GM13976 (cell line): ENCODE data around the gene FAM209B.

ENCODE experiments used
- DNase-seq: peaks from one replicate; pipeline ENCODE4 v3.0.0; 2012; ENCODE audit warnings: low spot score
- in situ Hi-C: fragments of 300-500 bp; cut with MboI; formaldehyde crosslinking; loops from one replicate; pipeline ENCODE4 v1.12.0; 2022; ENCODE audit warnings: low sequenced_read_pairs, mixed read lengths, inconsistent platforms; ENCODE audit not compliant: unreplicated experiment
- TF ChIP-seq, protein P1 (sequence below): IDR thresholded peaks from 2 replicates; pipeline ENCODE4 v1.5.1; 2012; ENCODE audit warnings: borderline replicate concordance, mild to moderate bottlenecking; ENCODE audit not compliant: insufficient read depth; ENCODE audit errors: extremely low read depth, missing control alignments, control extremely low read depth

Gene FAM209B

GRCh38 chr20:56582542-56582941 lies 49.5 kb downstream of the FAM209B start:
- in situ Hi-C loops = no loop called here
- no peak for DNase-seq
- TF ChIP-seq, protein P1, sequence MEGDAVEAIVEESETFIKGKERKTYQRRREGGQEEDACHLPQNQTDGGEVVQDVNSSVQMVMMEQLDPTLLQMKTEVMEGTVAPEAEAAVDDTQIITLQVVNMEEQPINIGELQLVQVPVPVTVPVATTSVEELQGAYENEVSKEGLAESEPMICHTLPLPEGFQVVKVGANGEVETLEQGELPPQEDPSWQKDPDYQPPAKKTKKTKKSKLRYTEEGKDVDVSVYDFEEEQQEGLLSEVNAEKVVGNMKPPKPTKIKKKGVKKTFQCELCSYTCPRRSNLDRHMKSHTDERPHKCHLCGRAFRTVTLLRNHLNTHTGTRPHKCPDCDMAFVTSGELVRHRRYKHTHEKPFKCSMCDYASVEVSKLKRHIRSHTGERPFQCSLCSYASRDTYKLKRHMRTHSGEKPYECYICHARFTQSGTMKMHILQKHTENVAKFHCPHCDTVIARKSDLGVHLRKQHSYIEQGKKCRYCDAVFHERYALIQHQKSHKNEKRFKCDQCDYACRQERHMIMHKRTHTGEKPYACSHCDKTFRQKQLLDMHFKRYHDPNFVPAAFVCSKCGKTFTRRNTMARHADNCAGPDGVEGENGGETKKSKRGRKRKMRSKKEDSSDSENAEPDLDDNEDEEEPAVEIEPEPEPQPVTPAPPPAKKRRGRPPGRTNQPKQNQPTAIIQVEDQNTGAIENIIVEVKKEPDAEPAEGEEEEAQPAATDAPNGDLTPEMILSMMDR = no peak

DNA sequence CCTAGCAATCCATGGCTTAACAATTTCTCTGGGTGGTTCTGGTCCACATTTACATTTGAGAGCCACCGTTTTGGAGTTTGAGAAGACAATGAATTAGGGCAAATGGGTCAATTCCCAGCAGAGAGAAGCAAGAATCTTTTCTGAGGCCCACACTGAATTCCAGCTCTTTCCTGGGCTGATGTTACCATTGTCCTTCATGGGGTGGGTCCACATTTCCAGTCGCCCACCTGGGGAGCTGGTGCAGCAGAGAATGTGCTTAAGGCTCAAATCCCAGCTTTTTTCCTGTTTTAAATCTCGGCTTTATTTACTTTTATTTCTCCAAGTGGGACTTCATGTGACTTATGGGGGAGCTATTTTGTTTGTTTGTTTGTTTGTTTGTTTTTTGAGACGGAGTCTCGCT lies 51.9 kb downstream of the FAM209B start:
- TF ChIP-seq, protein P1 = no peak
- in situ Hi-C loops = no loop called here
- DNase-seq = no peak
